Frontal cortex (tissue), 4 donors: ENCODE data around the gene RNF223. TPM values are rescaled to one million over a fixed set of nuclear protein-coding genes. Genes with fewer than 3 reads are reported as not detected.

Experiments used
- DNase-seq, 2 donors: peaks; one replicate each; pipeline ENCODE4 v3.0.0; 2012; ENCODE audit warnings: low spot score in 2 of 2
- FAIRE-seq: peaks from 2 replicates; lab custom pipeline; 2012; peaks lifted over from hg19 to GRCh38; lab: Jason Lieb, UNC
- total RNA-seq: library from RNA; depleted of rRNA; stranded (reverse); fragments of >200 nt; gene quantifications from one replicate; pipeline ENCODE4 v1.2.3, GENCODE V29; 2014
- donor health status: control.
- donor health status: control.
- donor health status: control.

RNF223 gene
- total RNA-seq: not detected

DNA sequence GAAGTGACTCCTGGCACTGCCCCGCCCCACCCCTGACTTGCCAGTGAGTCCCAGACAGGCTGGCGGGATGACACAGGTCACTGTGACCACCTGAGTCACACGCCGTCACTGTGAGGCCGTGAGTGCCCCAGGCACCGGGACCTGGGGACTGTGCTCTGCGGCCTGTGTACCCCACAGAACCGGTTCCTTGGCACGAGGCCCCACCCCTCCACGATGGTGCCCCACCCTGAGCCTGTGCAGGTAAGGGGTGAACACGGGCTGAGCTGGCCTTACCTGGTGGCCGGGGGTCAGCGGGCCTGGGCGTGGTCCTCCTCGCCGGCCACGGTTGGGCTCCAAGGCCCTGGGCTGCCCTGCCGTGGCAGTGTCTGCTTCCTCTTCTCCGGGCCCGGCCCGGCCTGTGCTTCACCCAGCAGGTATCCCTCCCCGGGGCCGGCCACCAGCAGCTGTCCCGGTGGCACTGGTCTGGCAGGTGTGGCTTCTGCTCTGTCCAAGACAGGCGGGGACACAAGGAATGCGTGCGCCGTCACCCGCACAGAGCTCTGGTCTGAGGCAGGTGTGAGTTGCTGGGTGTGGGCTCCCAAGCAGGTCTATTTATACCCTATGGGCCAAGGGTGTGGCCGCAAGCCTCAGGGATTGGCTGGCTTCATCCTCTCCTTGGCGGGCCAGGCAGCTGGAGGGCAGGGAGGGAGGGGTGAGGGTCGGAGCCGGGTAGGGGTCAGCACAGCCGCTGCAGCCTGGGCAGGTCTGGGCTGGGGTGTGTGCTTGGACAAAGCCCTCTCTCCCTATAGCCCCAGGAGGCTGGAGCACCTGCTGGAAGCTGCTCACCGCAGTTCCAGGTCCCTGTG, at the start of gene RNF223:
Gene RNF223 (minus strand): TSS at position 564 of the 845 bp plus-strand sequence. CDS start 1,740 bp downstream, outside the sequence.
- DNase-seq (no peak), FAIRE-seq (no peak)

DNA sequence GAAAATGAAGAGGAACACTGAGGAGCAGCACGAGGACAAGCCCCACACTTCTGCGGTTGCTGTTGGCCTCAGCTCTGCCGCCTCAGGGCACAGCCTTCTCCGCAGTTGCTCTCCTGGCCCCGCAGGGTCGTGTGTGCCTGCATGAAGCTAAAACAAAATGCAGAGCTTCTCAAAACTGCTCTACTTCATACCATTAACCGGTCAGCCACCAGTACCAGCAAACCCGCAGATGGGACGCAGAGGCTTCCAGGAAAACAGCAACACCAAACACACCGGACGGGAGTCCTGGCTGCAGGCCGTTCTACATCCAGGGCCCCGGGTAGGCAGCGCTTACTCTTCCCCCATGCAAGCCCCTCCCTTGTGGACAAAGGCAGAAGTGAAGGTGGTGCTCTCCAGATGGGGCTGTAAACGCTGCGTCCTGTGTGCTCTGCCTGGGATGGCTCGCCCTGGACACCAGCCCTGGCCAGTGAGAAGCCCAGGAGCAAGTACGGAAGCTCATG, 48.9 kb upstream of the RNF223 start:
- FAIRE-seq: no peak
- DNase-seq: no peak

DNA sequence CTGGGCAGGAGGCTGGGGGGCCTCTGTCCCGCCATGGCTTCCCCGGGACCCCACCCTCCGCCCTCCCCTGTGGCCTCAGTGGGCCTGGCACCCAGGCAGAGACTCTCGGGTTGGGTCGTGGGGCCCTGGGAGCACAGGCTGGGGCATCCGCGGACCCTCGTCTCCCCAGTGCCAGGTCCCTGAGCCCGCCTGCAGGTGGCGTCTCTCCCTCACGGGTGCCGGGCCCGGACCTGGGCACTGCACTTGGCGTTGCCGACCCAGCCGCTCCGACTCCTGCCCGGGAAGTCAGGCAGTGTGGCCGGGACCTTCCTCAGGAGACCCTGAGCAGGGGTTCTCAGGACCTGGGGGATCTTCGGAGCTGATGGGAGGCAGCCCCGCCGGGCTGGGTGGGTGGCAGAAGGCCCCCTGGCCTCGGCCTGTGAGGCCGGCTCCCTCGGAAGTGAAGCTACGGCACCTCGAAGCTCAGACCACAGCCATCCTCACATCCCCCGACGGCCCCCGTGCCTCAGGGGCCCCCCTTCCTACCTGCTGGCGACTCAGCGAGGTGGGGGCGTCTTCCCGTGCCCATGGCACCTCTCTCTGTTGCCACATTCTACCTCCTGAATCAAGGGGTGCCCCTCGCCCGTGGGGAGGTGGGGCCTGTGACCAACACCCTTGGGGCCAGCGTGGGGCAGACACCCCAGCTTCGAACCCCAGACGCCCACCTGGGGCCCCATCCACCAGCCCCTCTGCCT, 48.1 kb upstream of the RNF223 start:
- DNase-seq (peak; percentile 90 to 94), FAIRE-seq (no peak)

DNA sequence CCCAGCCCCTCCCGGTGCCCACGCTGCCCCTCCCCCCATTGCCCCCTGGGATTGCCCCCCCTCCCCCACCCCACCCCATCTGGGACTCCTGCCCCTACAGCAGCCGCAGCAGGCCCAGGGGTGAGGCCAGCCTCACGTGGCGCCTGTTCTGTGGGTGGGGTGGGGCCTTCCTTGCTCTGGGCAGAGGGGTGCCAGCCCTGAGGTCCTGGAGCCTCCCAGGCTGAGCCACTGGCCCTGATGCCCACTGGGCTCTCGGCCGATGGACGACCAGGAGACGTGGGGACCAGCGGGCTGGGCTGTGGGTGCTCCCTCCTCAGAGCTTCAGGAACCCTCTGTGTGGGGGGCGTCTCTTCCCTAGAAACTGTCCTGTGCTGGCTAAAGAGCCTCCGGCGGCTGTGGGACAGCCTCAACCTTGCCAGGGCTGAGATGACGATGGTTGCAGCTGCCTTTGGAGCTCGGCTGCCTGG, 47.5 kb upstream of the RNF223 start:
- DNase-seq (no peak), FAIRE-seq (no peak)

DNA sequence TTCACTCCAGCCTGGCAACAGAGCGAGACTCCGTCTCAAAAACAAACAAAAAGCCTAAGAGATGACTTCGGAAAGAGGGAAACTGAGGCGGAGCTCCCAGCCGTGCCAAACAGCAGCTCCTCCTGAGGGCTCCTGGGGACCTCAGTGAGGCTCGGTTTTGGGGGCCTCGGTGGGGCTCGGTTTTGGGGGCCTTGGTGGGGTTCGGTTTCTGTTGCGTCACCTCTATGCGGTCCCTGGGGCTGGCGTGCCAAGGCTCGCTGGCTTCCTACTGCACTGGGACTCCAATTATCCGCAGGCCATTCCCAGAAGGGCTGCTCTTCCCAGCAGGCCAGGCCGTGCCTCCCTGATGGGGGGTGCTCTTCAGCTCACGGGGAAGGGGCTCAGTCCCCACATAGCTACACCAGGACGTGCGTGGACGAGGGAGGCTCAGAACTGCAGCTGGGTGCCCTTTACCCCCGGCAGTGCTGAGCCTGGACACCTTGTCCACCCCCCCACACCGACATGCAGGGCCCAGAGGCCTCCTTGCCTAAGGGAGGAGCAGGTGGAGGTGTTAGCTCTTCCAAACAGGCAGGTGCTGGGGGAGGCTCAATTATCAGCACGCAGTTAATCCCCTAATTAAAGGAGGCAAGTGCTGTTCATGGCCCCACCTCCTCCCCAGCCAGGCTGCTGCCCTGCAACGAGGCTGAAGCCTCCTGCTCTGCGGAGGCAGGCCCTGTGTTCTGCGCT, 46.9 kb upstream of the RNF223 start:
- DNase-seq (no peak), FAIRE-seq (no peak)

DNA sequence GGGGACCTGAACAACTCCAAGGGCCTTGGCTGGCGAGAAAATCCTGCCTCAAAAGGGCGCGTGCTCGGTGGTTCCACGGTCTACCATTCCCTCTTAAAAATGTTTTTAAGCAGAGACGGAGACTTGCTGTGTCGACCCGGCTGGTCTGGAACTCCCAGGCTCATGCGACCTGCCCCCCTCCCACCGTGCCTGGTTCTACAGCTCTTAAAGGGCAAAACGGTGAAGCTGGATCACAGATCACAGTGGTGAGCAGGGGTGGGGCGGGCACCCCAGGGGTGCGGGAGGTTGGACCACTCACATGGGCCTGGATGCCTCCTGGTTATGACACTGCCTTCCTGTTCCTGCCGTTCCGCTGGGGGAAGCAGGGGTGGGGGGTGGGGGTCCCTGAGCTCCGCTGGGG, 46.0 kb upstream of the RNF223 start:
- DNase-seq (no peak), FAIRE-seq (no peak)

DNA sequence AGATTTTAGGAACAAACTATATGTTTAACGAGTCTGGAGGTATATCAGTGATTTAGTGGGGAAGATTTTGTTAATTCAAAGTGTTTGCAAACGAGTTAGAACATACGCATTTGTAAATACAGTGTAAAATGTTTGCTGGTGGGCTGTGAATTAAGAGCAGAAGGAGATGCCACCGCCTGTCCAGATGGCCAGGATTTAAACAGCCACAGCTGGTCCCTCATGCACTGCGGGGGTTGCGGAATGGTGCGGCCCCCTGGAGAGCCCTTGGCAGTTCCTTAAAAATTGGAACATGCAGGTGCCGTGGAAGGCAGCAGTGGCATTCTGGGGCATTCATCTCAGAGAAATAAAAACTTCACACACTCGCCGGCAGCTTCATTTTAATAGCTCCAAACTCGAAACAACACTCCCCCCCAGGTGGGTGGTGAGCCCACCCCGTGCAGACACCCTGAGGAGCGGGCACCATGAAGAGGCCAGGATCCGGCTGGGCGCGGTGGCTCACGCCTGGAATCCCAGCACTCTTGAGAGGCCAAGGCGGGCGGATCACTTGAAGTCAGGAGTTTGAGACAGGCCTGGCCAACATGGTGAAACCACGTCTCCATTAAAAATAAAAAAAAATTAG, 45.3 kb upstream of the RNF223 start:
- FAIRE-seq (no peak), DNase-seq (no peak)

DNA sequence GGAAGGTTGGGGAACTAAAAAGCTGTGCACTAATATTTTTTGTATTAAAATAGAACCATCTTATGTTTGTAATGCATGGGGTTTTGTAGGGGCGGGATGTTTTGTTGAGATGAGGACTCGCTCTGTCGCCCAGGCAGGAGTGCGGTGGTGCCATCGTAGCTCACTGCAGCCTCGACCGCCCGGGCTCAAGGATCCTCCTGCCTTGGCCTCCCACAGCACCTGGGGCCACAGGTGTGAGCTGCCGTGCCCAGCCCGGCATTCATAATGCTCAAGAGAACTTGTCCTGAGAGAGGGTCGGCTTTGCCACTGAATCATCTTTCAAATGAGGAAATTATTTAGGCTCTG, 44.7 kb upstream of the RNF223 start:
- DNase-seq (no peak), FAIRE-seq (no peak)

DNA sequence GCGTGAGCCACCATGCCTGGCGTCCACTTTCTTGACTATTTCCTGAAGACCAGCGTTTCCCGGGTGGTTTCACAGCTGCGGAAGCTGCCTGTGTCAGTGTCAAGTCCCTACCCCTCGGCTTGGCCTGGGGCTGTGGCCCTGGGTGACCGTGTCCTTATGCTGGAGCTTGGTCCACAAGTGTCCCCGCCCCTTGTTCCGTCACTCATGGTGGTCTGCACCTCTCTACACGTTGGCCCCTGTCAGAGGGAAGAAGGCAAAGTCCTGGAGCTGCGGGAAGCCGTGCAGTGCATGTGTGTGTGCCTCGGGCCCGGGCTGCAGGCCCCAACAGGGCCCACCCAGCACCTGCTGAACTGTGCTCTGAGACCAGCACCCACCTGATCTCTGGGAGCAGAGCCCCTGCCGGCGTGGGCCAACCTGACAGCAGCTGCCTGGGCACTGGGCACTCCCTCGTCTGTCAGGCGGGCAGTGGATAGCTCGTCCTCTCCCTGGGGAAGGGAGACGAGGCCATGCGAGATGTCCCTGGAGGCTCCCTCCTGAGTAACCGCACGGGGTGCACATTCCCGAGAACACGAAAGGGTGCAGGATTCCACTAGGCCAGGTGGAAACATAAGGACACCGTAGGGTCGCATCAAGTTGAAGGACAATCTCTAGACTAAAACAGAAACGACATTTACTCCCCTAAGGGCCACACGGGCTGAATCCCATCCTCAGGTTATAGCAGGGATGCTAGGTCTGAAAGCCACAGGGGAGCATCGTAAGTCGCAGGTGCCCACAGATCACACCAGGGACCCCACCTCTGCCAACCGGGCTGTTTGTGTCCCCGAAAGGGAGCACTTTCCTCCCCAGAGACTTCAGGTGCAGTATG, 44.1 kb upstream of the RNF223 start:
- DNase-seq: no peak

DNA sequence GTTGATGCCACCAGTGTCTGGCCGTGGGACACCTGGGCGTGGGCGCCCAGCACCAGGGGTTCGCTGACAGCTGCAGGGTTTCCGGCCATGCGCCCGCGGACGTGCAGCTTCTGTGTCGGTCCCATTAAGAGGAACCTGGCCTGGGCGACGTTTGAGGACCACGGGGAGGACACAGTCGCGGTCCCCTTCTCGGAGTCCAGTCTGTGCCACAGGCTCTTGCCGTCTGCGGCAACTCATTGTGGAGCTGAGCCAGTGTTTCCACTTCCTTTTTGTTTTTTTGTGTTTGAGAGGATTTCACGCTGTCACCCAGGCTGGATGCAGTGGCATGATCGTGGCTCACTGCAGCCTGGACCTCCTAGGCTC, 43.3 kb upstream of the RNF223 start:
- DNase-seq (no peak), FAIRE-seq (no peak)

More for the DNA sequence above, 44.1 kb upstream of the RNF223 start:
- FAIRE-seq: no peak

DNA sequence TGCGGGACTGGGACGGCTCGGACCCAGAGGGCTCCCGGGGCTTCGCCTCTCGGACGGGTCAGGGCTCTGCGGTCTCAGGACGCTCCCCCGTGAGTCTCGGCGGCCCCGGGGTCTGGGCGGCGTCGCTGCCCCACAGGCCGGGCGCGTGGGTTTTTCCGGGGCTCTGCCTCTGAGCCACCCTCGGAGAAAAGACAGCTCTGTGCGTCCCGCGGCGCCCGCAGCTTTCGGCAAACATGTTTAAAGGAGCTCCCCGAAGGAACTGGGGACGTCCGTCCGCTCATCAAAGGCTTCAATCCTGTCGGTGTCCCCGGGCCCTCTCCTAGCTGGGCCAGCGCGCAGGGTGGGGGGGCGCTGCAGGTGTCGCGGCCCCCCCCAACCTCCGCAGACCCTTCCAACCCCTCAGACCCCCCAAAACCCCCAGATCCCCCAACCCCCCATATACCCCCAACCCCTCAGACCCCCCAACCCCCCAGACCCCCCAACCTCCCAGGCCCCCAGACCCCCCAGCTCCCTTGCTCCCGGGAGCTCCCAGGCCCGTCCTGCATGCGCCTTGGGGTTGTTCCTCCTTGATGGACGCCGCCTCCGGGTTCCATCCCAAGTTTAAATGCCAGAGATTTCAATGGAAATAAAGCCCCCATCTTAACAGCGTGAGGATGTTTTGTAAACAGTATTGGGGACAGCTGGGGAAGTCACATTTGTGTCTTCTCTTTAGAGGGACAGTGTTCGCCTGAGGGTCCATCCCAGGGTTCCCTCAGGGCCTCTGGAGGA, 42.8 kb upstream of the RNF223 start:
- no peak for DNase-seq
- no peak for FAIRE-seq

DNA sequence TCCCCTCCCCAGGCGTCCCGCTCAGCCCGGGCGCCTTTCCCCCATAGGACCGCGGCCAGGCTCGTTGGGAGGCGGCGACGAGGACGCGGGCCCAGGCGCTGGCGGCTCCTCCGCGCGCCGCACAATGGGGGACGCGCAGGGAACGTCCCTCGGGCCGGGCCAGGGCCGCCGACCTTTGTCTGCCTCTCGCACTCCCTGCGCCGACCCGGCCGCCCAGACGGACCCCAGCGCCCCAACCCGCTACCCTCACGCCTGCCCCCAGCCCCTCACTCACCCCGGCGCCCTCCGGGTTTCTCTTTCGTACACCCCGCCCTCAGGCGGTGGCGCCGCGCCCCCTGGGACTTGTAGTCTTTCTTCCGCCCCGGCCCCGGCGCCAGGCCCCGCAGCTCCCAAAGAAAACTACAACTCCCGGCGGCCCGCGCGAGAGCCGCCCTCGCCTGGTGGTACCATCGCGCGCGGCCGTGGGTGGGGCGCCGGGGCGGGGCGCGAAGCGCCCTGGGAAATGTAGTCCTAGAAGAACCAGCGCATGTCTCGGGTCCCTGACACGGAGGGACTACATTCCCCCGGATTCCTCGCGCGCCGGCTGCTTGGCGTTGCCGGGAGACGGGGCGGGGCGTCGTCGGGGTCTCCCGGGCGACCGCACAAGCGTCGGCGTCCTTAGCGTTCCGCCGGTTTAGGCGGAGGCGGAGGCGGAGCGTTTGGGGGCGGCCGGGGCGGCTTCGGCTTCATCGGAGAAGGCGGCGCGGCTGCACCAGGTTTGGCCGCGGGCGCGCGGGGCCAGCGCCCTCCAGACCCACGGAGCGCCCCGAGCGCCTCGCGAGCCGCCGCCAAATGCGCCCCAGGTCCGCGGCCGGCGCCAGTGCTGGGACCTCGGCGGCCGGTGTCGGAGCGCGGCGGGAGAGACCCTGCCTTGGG, 41.9 kb upstream of the RNF223 start, which contains the start of gene C1orf159:
Gene C1orf159 (minus strand): TSS at position 304 of the 915 bp plus-strand sequence. CDS start 24,546 bp downstream, outside the sequence.
- no peak for FAIRE-seq
- peak; percentile 99 to 100 for DNase-seq

DNA sequence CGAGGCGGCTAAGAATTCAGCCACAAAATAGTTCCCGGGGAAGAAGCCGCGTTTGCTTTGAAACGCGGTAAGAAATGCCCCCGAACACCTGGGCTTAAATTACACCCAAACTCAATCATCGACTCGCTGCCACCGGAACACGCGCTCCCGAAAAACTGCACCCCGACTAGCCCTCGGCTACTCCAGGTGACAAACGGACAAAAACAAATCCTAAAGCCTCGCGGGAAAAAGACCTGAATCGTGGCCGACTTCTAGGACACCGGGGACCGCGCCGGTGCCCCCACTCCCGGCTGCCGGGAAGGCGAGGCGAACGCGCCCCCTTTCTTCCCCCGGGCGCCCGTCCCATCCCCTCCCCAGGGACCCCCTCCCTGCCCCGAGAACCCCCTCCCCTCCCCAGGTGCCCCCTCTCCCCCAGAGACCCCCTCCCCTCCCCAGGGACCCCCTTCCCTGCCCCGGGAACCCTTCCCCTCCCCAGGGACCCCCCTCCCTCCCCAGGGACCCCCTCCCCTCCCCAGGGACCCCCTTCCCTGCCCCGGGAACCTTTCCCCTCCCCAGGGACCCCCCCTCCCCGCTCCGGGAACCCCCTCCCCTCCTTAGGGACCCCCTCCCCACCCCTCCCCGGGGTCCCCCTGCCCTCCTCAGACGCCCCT, 41.2 kb upstream of the RNF223 start:
- no peak for FAIRE-seq
- DNase-seq: no peak

DNA sequence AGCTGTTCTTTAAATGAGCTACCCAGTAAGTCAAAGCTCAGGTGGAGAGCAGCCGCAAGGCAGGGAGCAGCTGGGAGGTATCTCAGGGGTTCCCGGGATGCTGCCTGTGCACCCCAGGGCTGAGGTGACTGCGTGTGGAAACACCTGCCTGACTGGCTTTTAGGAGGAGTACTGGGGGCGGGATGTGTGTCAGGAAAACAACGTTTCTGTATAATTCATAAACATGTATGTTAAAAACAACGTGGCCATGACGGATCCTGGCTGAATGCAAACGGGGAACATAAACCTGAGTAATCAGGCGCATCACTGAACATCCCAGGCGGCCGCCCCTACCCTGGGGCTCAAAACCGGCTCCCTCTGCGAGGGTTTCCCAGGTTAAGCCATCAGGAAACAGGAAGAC, 40.3 kb upstream of the RNF223 start:
- no peak for FAIRE-seq
- DNase-seq: no peak

DNA sequence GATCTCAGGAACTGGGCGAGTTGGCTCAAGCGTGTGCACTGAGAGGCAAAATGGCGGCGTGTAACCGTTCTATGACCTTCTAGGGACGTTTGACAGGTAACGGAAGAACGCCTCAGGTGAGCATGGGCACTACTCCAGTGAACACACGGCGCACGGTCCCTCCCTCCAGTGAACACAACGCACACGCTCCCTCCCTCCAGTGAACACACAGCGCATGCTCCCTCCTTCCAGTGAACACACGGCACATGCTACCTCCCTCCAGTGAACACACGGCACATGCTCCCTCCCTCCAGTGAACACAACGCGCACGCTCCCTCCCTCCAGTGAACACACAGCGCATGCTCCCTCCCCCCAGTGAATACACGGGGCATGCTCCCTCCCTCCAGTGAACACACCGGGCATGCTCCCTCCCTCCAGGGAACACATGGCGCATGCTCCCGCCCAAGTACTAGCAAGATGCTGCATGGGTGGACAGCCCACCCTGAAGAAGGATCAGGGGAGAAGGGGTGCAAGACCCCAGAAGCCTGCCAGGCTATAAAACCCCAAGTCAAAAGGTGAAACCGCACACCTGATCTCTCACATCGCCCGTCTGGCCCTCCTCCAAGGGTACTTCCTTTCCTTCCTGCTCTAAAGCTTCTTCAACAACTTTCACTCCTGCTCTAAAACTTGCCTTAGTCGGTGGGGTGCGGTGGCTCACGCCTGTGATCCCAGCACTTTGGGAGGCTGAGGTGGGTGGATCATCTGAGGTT, 38.3 kb upstream of the RNF223 start:
- no peak for FAIRE-seq
- DNase-seq: no peak
